HG02678 (cell line): ENCODE results near the gene SNCB.

ENCODE experiments used
- ATAC-seq: cut with Tn5 transposase; IDR thresholded peaks from one replicate; pipeline ENCODE4 v1.9.1; 2021; ENCODE audit warnings: mild to moderate bottlenecking, moderate library complexity; ENCODE audit not compliant: unreplicated experiment

Gene SNCB

GRCh38 chr5:176578391-176578808 lies 51.9 kb downstream of the SNCB start:
- ATAC-seq, result no peak

- no peak for ATAC-seq
These were observed 52.8 kb downstream of the SNCB start for GRCh38 chr5:176577312-176578176.

GRCh38 chr5:176575488-176576422 lies 54.6 kb downstream of the SNCB start:
- ATAC-seq, result no peak

- no peak for ATAC-seq
These were observed 55.3 kb downstream of the SNCB start for GRCh38 chr5:176575066-176575465.

GRCh38 chr5:176574297-176574591 lies 56.1 kb downstream of the SNCB start:
- ATAC-seq, result no peak

GRCh38 chr5:176573564-176574296 lies 56.6 kb downstream of the SNCB start:
- ATAC-seq, result peak; percentile 55
